Measurements from ENCODE around the gene SLC17A7. TPM values are rescaled to one million over a fixed set of nuclear protein-coding genes. Genes with fewer than 3 reads are reported as not detected.

The SLC17A7 gene
- total and polyA plus RNA-seq, 9 of the 15 experiments (the other 6 are each of a cell fraction or from before 2014, with no cell fraction given) = 1.1 to 15.7 (median 2.4) TPM

DNA sequence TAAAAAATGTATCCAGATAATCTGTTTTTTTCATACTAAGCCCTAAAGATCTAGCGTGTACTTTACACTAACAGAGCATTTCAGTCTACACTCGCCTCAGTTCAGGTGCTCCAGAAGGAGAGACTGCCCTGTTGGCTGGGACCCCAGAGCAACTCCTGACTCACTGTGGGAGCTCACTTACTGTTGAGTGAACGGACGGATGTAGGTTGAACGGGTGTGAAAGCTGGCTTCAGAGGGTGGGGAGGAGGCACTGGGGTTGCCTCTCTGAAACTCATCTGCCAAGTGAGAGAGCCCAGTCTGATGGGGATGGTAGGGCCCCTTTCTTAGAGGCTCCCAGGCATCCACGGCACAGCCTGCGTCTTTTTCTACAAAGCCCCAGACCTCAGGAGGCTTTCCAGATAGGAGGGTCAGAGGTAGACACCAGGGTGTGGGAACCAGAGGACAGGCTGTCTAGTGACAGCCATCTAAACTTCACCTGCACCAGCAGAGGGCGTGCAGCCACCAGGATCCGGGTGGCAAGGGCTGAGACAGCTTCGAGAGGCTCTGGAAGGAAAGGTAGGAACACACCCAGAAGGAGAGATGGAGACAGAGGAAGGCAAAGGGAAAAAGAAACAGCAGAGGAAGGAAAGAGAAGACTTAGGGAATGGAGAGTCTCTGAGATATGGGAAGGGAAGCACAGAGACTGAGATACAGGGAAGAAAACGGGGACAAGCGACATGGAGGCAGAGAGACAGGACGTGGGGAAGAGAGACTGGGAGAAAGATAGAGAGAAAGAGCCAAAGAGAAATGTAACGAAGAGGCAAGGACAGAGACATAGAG is 49.5 kb downstream of the SLC17A7 start (continued):
- TF ChIP-seq, protein P1, sequence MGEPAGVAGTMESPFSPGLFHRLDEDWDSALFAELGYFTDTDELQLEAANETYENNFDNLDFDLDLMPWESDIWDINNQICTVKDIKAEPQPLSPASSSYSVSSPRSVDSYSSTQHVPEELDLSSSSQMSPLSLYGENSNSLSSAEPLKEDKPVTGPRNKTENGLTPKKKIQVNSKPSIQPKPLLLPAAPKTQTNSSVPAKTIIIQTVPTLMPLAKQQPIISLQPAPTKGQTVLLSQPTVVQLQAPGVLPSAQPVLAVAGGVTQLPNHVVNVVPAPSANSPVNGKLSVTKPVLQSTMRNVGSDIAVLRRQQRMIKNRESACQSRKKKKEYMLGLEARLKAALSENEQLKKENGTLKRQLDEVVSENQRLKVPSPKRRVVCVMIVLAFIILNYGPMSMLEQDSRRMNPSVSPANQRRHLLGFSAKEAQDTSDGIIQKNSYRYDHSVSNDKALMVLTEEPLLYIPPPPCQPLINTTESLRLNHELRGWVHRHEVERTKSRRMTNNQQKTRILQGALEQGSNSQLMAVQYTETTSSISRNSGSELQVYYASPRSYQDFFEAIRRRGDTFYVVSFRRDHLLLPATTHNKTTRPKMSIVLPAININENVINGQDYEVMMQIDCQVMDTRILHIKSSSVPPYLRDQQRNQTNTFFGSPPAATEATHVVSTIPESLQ (CRISPR knock-in tag; IDR thresholded peaks at IDR 0.05) = no peak
- TF ChIP-seq GATA2 (CRISPR knock-in tag; IDR thresholded peaks at IDR 0.05) (no peak), RFX1 (IDR thresholded peaks at IDR 0.05) (no peak), HDAC6 (IDR thresholded peaks at IDR 0.05; ENCODE audit: low read depth, low read length) (no peak), NFYB (IDR thresholded peaks at IDR 0.05; ENCODE audit: extremely low read depth, insufficient read length) (no peak), THRAP3 (IDR thresholded peaks at IDR 0.05; ENCODE audit: borderline replicate concordance) (peak; percentile 83; the same call in 1 of the 2 replicates), CHD4 (IDR thresholded peaks at IDR 0.05; ENCODE audit: insufficient read depth, insufficient replicate concordance, low read depth, low read length, poor library complexity, severe bottlenecking) (no peak), ZNF512 (tag; IDR thresholded peaks at IDR 0.05) (0 out of 2 replicates have a peak, but pooled peaks have one; percentile 23), NFIC (IDR thresholded peaks at IDR 0.05) (0 out of 2 replicates have a peak, but pooled peaks have one; percentile 30), AFF1 (IDR thresholded peaks at IDR 0.05; ENCODE audit: low read depth in 1 of 2, partially characterized antibody in 2 of 2) (peak; percentile 52 to 77), ZNF76 (CRISPR knock-in tag; IDR thresholded peaks at IDR 0.05; ENCODE audit: borderline replicate concordance) (no peak), HDAC3 (IDR thresholded peaks at IDR 0.05; ENCODE audit: borderline replicate concordance, partially characterized antibody) (no peak), VEZF1 (CRISPR knock-in tag; IDR thresholded peaks at IDR 0.05) (0 out of 2 replicates have a peak, but pooled peaks have one; percentile 42), SNIP1 (IDR thresholded peaks at IDR 0.05; ENCODE audit: low read depth) (no peak)
- TF ChIP-seq, protein P2, sequence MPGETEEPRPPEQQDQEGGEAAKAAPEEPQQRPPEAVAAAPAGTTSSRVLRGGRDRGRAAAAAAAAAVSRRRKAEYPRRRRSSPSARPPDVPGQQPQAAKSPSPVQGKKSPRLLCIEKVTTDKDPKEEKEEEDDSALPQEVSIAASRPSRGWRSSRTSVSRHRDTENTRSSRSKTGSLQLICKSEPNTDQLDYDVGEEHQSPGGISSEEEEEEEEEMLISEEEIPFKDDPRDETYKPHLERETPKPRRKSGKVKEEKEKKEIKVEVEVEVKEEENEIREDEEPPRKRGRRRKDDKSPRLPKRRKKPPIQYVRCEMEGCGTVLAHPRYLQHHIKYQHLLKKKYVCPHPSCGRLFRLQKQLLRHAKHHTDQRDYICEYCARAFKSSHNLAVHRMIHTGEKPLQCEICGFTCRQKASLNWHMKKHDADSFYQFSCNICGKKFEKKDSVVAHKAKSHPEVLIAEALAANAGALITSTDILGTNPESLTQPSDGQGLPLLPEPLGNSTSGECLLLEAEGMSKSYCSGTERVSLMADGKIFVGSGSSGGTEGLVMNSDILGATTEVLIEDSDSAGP (CRISPR knock-in tag; IDR thresholded peaks at IDR 0.05) = no peak
